ENCODE measurements around the gene CAMK2D. TPM values are rescaled to one million over a fixed set of nuclear protein-coding genes. Genes with fewer than 3 reads are reported as not detected.

CAMK2D gene
- total RNA-seq, 1 donor from 2014 or later = 31.7 TPM

DNA sequence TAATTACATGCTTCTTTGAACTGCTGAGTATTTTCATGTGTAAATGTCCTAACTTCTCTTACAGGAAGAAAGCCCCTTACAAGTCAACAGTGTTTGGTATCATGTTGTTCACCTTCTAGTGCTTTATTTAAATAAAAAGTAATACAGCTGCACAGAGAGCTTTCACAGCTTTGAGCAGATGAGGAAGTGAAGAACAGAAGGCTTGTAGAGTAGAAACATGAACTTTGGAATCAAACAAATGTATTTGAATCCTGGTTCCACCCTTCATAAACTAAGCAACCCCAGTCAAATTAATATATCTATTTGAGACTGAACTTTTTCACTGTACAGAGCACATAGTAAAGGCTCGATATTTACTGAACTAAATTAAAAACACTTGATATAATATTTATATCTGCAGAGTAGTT is 120.5 kb downstream of the CAMK2D start:
- peaks cover 28% of the 10 kb centered on the region for H3K4me1 Mint-ChIP-seq
- H3K36me3 Mint-ChIP-seq = no peaks in the 10 kb centered on the region
- no peak for DNase-seq (ENCODE audit: low spot score in 2 of 2, unreplicated experiment in 2 of 2)
- no peaks in the 10 kb centered on the region for H3K9me3 Mint-ChIP-seq
- H3K27ac Mint-ChIP-seq = no peak overlapping the region
- H3K27me3 Mint-ChIP-seq (ENCODE audit: low read depth) = no peaks in the 10 kb centered on the region
- no peak overlapping the region for H3K4me3 Mint-ChIP-seq
- TF ChIP-seq, protein P1, sequence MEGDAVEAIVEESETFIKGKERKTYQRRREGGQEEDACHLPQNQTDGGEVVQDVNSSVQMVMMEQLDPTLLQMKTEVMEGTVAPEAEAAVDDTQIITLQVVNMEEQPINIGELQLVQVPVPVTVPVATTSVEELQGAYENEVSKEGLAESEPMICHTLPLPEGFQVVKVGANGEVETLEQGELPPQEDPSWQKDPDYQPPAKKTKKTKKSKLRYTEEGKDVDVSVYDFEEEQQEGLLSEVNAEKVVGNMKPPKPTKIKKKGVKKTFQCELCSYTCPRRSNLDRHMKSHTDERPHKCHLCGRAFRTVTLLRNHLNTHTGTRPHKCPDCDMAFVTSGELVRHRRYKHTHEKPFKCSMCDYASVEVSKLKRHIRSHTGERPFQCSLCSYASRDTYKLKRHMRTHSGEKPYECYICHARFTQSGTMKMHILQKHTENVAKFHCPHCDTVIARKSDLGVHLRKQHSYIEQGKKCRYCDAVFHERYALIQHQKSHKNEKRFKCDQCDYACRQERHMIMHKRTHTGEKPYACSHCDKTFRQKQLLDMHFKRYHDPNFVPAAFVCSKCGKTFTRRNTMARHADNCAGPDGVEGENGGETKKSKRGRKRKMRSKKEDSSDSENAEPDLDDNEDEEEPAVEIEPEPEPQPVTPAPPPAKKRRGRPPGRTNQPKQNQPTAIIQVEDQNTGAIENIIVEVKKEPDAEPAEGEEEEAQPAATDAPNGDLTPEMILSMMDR (IDR thresholded peaks at IDR 0.05; ENCODE audit: unreplicated experiment) = no peak

DNA sequence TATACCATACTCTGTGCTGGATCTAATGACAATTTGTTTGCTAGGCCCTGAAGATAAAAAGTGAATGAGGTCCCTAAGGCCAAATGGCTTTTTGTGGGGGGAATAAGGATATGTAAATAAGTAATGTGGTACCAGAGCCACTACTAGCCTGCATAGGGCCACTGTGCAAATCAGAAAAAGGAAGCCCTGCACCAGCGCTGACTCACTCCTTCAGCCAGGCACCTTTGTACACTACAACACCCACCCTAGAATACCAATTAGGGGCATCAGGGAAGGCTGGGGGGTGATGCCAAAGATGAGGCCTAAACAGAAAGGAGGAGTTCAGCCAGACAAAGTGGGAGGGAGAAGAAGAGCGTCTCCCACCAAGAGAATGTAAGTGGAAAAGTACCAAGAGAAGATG is 122.2 kb downstream of the CAMK2D start:
- Mint-ChIP-seq H3K27me3 (ENCODE audit: low read depth) (no peaks in the 10 kb centered on the region), H3K27ac (no peak overlapping the region), H3K9me3 (no peaks in the 10 kb centered on the region), H3K4me1 (peaks cover 19% of the 10 kb centered on the region), H3K4me3 (no peak overlapping the region), H3K36me3 (no peaks in the 10 kb centered on the region)
- DNase-seq (ENCODE audit: low spot score in 2 of 2, unreplicated experiment in 2 of 2) = no peak
- TF ChIP-seq, protein P1 (IDR thresholded peaks at IDR 0.05; ENCODE audit: unreplicated experiment) = no peak

DNA sequence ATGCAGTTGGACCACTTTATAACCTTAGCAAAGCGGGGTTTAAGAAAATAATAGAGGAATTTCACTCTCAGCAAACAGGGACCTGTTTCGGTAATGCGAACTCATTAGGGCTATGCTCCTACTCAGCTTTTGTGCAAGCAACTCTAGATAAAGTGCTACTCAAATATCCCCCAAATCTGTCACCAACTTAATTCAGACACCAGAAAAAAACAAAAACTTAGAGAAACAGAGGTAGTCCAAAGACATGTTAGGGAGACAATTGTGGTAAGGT is 123.0 kb downstream of the CAMK2D start:
- no peak for DNase-seq (ENCODE audit: low spot score in 2 of 2, unreplicated experiment in 2 of 2)
- Mint-ChIP-seq H3K36me3 (no peaks in the 10 kb centered on the region), H3K4me3 (no peak overlapping the region), H3K27me3 (ENCODE audit: low read depth) (no peaks in the 10 kb centered on the region), H3K4me1 (peaks cover 13% of the 10 kb centered on the region), H3K27ac (no peak overlapping the region), H3K9me3 (no peaks in the 10 kb centered on the region)
- TF ChIP-seq, protein P1 (IDR thresholded peaks at IDR 0.05; ENCODE audit: unreplicated experiment) = no peak

DNA sequence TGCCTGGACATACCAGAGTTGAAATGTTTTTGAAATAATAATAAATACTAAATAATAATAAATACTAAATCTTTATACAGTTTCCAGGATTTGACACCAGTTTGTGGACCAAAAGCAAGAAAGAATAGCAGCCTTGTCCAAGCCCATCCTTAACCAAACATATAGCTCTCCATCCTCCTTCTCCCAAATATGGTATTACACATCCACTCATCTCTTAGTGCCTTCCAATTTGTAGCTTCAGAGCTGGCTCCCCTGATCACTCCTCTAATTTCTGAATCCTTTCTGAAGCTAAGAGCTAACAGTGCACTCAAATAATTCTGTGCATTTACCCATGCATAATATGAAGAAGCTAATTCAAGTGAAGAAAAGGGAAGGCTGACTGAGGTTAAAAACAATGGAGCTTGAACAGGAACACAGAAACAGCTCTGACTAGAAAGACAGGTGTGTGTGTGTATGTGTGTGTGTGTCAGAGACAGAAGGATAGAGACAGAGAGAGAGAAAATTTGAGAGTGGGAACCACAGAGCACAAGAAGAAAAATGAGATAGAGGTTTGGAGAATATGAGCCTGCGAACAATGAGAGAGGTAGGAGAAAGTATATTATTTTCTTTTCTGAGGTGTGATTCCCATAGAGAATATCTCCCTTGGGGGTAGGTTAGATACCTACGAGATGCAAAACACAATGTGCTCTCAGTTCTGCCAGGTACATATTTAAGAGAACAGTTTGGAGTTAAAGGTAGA is 123.5 kb downstream of the CAMK2D start:
- Mint-ChIP-seq H3K4me1 (peaks cover 8% of the 10 kb centered on the region), H3K9me3 (no peaks in the 10 kb centered on the region), H3K27me3 (ENCODE audit: low read depth) (no peaks in the 10 kb centered on the region), H3K4me3 (no peak overlapping the region), H3K27ac (peak overlapping the region; percentile 1), H3K36me3 (no peaks in the 10 kb centered on the region)
- TF ChIP-seq, protein P1 (IDR thresholded peaks at IDR 0.05; ENCODE audit: unreplicated experiment) = no peak
- DNase-seq (ENCODE audit: low spot score in 2 of 2, unreplicated experiment in 2 of 2) = no peak

DNA sequence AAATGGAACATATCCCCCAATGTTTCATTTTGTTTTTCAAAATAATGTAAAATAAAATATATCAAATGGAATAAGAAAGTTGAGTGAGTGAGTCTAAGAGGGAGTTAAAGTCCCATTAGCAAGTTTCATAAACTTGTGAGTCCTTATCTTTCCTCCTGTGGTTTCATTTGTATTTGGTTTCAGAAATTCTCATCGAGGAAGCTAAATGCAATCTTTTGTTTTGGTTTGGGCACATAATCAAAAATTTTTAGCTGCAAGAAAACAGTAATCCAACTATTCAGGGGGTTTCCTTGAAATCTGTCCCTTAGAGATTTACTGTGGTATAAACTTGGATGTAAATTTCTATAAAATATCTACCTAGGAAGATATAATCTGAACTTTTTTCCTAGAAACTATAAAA is 124.2 kb downstream of the CAMK2D start:
- Mint-ChIP-seq H3K4me1 (peaks cover 7% of the 10 kb centered on the region), H3K27ac (no peak overlapping the region), H3K36me3 (no peaks in the 10 kb centered on the region), H3K4me3 (no peak overlapping the region), H3K9me3 (no peaks in the 10 kb centered on the region), H3K27me3 (ENCODE audit: low read depth) (no peaks in the 10 kb centered on the region)
- TF ChIP-seq, protein P1 (IDR thresholded peaks at IDR 0.05; ENCODE audit: unreplicated experiment) = no peak
- DNase-seq (ENCODE audit: low spot score in 2 of 2, unreplicated experiment in 2 of 2) = no peak

DNA sequence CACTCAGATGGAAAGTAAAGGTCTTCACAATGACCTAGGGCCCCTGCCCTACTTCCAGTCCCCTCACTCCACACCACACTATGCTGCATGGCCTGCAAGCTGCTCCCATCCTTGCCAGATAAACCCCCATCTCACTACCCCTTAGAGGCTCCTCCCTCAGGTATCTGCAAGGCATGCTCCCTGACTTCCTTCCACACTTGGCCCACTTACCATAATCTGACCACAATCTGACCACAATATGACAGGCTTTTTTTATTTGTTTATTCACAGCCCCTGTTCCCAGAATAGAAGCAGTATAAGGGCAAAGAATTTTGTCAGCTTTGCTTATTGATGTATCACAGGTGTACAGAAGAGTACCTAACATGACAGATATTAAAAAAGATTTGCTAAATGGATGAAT is 124.7 kb downstream of the CAMK2D start:
- no peaks in the 10 kb centered on the region for H3K9me3 Mint-ChIP-seq
- no peaks in the 10 kb centered on the region for H3K27me3 Mint-ChIP-seq (ENCODE audit: low read depth)
- H3K4me3 Mint-ChIP-seq = no peak overlapping the region
- H3K36me3 Mint-ChIP-seq = no peaks in the 10 kb centered on the region
- no peak for DNase-seq (ENCODE audit: low spot score in 2 of 2, unreplicated experiment in 2 of 2)
- TF ChIP-seq, protein P1 (IDR thresholded peaks at IDR 0.05; ENCODE audit: unreplicated experiment) = no peak
- H3K27ac Mint-ChIP-seq = no peak overlapping the region
- H3K4me1 Mint-ChIP-seq = peaks cover 7% of the 10 kb centered on the region

Data from mesothelial cell of epicardium (in vitro differentiated cells).